Stimulated activated CD4-positive, alpha-beta T cell treated with anti-CD3 and anti-CD28 coated beads, TNF-alpha, amount 100 ng/mL, for 4 hours (primary cell): ENCODE results near the gene CBL.
A peak's percentile ranks its signal among the peaks of the same experiment; 100 is the strongest.

Source experiments
- DNase-seq, 3 experiments: peaks; one replicate each; pipeline ENCODE4 v3.0.0-alpha.2; 2020; ENCODE audit warnings: low read depth in 3 of 3

CBL gene

GRCh38 chr11:119309953-119310681 is 104.0 kb downstream of the CBL start:
- DNase-seq, result no peak

DNA sequence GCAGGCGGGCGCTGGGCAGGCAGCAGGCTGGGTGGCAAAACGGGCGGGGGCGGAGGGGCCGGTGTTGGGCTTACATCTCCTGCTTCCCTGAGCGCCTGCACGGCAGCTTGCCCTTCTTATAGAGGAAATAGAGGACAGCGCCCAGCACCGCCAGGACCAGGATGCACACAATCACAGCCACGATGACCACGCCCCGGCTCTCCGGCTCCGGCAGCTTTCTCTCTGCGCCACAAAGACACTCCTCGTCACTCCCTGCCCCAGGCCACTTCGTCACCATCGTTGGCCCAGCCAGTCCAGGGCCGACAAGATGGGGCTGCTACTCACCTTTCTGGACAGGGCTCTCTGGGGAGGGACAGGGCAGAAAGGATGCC is 104.5 kb downstream of the CBL start:
- no peak for DNase-seq

- no peak for DNase-seq
Measured at GRCh38 chr11:119314726-119315125, 108.6 kb downstream of the CBL start.

- DNase-seq, result peak in 2 of 3 experiments; percentile 36 to 50
Measured at GRCh38 chr11:119315131-119316015, 109.2 kb downstream of the CBL start.

DNA sequence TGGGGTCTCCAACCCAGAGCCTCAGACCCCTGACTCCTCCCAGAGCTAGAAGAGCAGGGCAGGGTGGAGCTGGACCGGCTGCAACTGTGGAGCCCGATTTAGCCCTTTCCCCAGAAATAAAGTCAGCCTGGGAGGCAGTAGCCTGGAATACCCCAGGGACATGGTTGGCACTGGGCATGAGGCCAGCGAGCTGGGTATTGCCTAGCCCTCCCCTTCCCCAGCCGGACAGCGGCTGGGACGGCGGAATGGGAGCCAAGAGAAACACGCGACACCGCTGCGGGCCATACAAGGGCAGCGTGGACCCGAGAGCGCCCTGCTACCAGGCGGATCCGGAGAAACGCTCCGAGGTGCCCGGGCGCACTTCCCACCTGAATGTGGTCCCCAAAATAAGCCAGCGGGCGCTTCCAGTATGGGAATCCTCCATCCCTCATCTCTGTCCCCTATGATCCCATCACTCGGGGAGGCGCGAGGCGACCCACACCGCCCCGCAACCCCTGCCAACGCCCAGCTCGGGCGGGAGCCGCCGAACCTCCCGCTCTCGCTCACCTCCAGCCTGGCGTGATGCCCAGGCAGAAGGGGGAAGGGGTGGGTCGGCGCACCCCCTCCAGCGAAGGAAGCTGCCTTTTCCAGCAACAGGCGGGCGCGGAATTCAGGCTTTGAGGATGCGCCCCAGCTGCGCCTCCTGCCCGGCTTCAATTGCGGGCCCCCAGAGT is 110.0 kb downstream of the CBL start:
- no peak for DNase-seq

DNA sequence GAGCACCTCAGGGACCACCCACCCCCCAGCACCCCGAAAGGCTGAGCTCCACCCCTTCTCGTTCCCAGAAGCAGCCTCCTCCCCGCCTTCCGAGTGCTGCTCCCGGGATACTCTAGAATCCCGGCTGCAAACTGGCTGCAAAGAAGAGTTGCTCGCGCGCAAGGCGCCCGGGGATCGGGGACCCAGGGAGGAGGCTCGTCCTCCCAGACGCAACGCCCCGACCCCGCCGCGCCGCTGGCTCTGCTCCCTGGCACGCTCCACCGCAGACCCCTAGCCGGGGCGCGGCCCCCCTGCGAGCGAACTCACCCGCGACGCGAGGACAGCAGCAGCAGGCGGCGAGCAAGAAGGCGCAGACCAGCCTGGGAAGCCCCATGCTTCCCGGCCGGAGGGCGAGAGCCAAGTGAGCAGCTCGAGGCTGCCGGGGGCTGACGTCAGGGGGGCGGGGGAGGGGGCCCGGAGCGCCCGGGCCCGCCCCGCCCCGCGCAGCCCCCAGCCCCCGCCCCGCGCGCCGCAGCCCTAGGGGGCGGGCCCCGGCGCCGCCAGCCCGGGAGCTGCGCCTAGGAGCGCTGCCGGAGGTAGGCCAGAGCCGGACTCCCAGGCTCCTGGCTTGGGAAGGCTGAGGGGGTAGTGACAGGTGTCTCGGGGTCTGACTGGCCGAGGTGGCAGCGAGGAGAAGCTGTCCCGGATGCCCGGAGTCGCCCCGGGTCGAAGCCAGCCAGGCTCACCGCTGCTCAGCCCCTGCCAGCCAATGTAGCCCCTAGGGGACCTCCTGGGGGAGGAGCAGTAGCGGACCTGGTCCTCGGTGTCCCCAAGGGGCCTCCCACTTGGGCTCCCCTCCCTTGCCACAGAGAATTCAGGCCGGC is 110.8 kb downstream of the CBL start, which contains the start of gene MCAM:
Gene MCAM (minus strand): TSS at position 402 of the 863 bp plus-strand sequence. CDS start 29 bp downstream, at position 373.
- DNase-seq, result no peak

DNA sequence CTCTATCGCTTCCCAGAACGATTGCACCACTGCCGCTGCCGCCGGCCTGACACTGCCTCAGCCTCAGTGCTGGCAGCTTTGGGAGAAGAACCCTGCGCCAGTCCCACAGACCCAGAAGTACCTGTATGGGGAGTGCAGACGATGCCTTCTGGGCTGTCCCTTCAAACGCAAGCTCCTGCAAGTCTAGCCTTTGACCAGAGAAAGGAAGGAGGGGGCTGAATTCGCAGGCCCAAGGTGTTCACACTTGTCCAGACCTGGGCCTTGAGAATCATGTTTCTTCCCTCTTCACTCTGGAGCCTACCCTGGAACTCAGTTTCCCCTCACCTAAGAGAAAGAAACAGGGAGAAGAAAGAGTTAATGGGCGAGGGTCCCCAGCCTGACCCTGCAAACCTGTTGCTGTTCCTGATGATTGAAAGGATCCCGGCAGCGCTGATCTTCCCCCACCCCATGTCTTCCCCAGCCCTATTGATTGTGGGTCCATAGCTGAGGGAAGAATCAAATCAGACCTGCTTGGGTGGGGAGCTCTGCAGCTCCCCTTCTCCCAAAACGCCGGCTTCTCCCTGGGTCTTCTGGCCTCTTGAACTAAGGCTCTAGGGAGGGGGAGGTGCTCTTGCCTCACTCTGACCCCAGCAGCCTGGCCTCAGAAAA is 111.6 kb downstream of the CBL start:
- DNase-seq, result no peak

- no peak for DNase-seq
Measured at GRCh38 chr11:119318240-119319135, 112.3 kb downstream of the CBL start.

DNA sequence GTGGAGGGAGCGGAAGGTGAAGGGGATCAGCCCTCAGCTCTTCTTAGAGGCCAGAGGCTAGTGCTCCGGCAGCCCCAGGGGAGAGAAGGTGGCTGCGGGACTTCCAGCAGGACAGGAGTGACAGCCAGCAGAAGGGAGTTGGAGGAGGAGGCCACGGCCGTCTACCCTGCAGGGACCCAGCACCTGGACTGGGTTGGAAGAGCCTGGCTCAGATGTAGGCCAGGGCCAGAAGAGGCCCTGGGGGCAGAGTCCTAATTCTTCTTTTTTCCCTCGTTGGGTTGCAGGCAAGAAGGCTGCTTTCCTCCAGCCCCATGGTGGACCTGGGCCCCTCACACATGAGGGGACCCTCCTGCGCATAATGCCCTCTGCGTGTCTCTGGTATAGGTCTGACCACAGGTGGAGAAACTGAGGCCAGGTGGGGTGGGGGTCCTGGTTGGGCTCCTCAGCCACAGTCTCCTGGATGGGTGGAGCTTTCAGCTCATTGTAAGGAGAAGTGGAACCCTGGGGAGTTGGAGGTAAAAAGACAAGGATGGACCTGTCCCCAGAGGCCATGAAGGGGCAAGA is 113.1 kb downstream of the CBL start:
- no peak for DNase-seq

GRCh38 chr11:119319700-119320239 is 113.6 kb downstream of the CBL start:
- no peak for DNase-seq

- no peak for DNase-seq
Measured at GRCh38 chr11:119320240-119320775, 114.2 kb downstream of the CBL start.

- DNase-seq, result no peak
Measured at GRCh38 chr11:119320776-119321524, 114.8 kb downstream of the CBL start.

- DNase-seq, result no peak
Measured at GRCh38 chr11:119322360-119322739, 116.2 kb downstream of the CBL start.

DNA sequence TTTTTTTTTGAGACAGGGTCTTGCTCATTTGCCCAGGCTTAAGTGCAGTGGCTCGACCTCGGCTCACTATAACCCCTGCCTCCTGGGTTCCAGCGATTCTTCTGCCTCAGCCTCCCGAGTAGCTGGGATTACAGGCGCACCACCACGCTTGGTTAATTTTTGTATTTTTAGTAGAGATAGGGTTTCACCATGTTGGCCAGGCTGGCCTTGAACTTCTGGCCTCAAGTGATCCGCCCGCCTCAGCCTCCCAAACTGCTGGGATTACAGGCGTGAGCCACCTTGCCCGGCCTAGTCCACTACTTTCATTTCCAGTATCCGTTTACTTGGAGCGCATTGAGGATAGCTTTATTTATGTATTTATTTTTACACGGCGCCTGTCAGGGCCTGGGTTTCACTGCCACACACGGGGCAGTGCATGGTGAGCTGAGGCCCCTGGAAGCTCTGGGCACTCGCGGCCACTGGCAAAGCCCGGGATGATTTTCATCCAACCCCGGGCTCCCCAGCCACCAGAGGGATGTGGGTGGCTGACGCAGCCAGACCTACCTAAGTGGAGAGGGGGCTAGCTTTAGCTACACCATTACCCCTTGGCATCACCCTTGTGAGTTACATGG is 116.9 kb downstream of the CBL start:
- DNase-seq, result no peak

GRCh38 chr11:119323532-119324033 is 117.4 kb downstream of the CBL start:
- peak in 2 of 3 experiments; percentile 59 to 65 for DNase-seq

DNA sequence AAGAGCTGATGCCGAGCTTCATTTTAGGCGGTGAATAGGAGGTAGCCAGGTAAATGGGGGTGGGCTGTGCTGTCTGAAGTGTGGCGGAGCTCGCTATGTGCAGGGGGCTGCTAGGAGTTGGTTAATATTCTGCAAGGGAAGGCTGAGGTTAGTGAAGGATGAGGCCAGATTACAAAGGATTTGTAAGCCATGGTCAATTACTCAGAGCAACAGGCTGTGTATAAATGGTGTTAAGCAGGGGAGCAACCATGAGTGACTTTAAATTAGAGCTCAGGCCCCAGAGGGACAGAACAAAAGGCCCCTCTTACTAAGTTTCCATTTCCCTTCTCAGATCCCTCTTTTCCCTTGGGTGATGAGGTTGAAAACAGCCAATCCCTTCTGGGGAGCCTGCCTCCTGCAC is 118.0 kb downstream of the CBL start:
- no peak for DNase-seq

DNA sequence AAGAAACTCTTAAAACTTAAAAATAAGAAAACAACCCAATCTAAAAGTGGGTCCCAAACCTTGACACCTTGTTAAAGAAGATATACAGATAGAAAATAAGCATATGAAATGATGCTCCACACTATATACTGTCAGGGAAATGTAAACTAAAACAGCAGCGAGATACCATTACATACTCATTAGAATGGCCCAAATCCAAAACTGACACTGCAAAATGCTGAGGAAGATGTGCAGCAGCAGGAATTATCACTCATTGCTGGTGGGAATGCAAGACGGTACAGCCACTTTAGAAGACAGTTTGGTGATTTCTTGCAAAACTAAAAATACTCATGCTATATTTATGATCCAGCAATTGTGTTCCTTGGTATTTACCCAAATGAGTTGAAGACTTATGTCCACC is 123.2 kb downstream of the CBL start:
- DNase-seq, result no peak

DNA sequence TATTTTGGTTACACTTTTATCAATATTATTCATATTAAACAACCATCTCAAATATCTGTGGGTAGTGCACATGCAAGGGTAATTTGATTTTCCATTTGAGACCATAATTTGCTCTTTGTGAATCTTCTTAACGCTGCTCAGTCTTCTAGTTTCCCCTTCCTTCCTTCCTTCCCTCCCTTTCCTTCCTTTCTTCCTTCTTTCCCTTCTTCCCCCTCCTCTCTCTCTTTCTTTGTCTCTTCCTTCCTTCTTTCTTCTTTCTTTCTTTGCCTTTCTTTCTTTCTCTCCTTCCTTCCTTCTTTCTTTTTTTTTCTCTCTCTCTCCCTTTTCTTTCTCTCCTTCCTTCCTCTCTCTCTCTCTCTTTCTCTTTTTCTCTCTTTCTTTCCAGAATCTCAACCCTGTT is 124.1 kb downstream of the CBL start:
- DNase-seq, result no peak
